ENCODE data around the gene DLG1.
"Not testable (repeated sequence)": the region's sequence is repeated elsewhere in the genome, so short reads cannot be mapped to it uniquely, and the experiment has no call there.

The DLG1 gene

GRCh38 chr3:197088370-197088769 is 210.0 kb downstream of the DLG1 start:
- no peak for DNase-seq (ENCODE audit: low read depth)

- DNase-seq (ENCODE audit: low read depth) = no peak
These were observed 213.3 kb downstream of the DLG1 start for GRCh38 chr3:197085137-197085536.

GRCh38 chr3:197083486-197083885 is 214.9 kb downstream of the DLG1 start:
- no peak for DNase-seq (ENCODE audit: low read depth)

GRCh38 chr3:197082871-197083270 is 215.5 kb downstream of the DLG1 start:
- DNase-seq (ENCODE audit: low read depth) = no peak

- DNase-seq (ENCODE audit: low read depth) = no peak
These were observed 218.1 kb downstream of the DLG1 start for GRCh38 chr3:197080344-197080743.

GRCh38 chr3:197076415-197076814 is 222.0 kb downstream of the DLG1 start:
- no peak for DNase-seq (ENCODE audit: low read depth)

GRCh38 chr3:197068077-197068476 is 230.3 kb downstream of the DLG1 start:
- no peak for DNase-seq (ENCODE audit: low read depth)

GRCh38 chr3:197064771-197065170 is 233.6 kb downstream of the DLG1 start:
- DNase-seq (ENCODE audit: low read depth) = no peak

- DNase-seq (ENCODE audit: low read depth) = no peak
These were observed 236.0 kb downstream of the DLG1 start for GRCh38 chr3:197062446-197062845.

GRCh38 chr3:197051637-197052036 is 246.8 kb downstream of the DLG1 start:
- DNase-seq (ENCODE audit: low read depth) = not testable (repeated sequence)

GRCh38 chr3:197050511-197050910 is 247.9 kb downstream of the DLG1 start:
- DNase-seq (ENCODE audit: low read depth) = no peak

GRCh38 chr3:197042539-197042938 is 255.9 kb downstream of the DLG1 start:
- DNase-seq (ENCODE audit: low read depth) = no peak

GRCh38 chr3:197041875-197042488 is 256.4 kb downstream of the DLG1 start:
- no peak for DNase-seq (ENCODE audit: low read depth)

GRCh38 chr3:197040658-197041057 is 257.8 kb downstream of the DLG1 start:
- DNase-seq (ENCODE audit: low read depth) = no peak

GRCh38 chr3:197038679-197039462 is 259.5 kb downstream of the DLG1 start:
- DNase-seq (ENCODE audit: low read depth) = no peak

- DNase-seq (ENCODE audit: low read depth) = no peak
These were observed 262.8 kb downstream of the DLG1 start for GRCh38 chr3:197035577-197035976.

GRCh38 chr3:197034778-197035177 is 263.6 kb downstream of the DLG1 start:
- not testable (repeated sequence) for DNase-seq (ENCODE audit: low read depth)

- not testable (repeated sequence) for DNase-seq (ENCODE audit: low read depth)
These were observed 264.6 kb downstream of the DLG1 start for GRCh38 chr3:197033764-197034163.

- no peak for DNase-seq (ENCODE audit: low read depth)
These were observed 266.8 kb downstream of the DLG1 start for GRCh38 chr3:197031315-197032285.

GRCh38 chr3:197030379-197031314 is 267.8 kb downstream of the DLG1 start:
- no peak for DNase-seq (ENCODE audit: low read depth)

GRCh38 chr3:197029511-197030167 is 268.8 kb downstream of the DLG1 start, which contains the start of gene MELTF:
MELTF (minus strand) TSS chr3:197029817; CDS start chr3:197029702, 115 bp downstream.
- peak; percentile 59 for DNase-seq (ENCODE audit: low read depth)
